ENCODE results near the gene CCL28. TPM values are rescaled to one million over a fixed set of nuclear protein-coding genes. Genes with fewer than 3 reads are reported as not detected.
A peak's percentile ranks its signal among the peaks of the same experiment; 100 is the strongest.

The CCL28 gene
- total RNA-seq, 1 experiment from 2014 or later: 8.5 TPM

DNA sequence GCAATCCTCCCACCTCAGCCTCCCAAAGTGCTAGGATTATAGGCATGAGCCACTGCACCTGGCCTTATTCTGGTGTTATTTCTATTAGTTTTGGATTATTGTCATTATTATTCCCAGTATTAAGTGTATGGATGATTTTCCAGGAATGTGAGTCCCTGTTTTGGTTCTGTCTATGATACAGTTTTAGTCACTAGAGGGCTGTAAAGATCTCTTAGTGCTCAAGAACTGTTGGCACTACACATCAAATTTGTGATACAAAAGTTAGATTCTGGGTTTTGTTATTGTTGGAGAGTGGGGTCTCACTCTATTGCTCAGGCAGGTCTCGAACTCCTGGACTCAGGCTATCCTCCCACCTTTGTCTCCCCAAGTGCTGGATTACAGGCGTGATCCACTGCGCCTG lies 12.1 kb downstream of the CCL28 start:
- Histone ChIP-seq H3K4me3 (ENCODE audit: low read length) (no peak overlapping the region), H3K9ac (ENCODE audit: low read length) (no peak overlapping the region), H3K4me1 (ENCODE audit: insufficient read depth, low read length) (peaks cover 15% of the 10 kb centered on the region), H3K9me3 (ENCODE audit: low read length) (no peaks in the 10 kb centered on the region), H2AFZ (ENCODE audit: low read length) (no peak overlapping the region), H3K79me2 (ENCODE audit: low read length) (0 out of 2 replicates have a peak, but pooled peaks cover 6% of the 10 kb centered on the region), H3K36me3 (ENCODE audit: low read depth, low read length) (no peaks in the 10 kb centered on the region), H3K27me3 (ENCODE audit: low read length) (no peaks in the 10 kb centered on the region), H3K9me2 (replicated peaks; ENCODE audit: low read length) (no peaks in the 10 kb centered on the region), H3K27ac (ENCODE audit: low read length) (no peak overlapping the region), H3K4me2 (ENCODE audit: low read length) (no peak overlapping the region), H4K20me1 (ENCODE audit: low read length) (no peaks in the 10 kb centered on the region), H3F3A (ENCODE audit: low read length, unreplicated experiment) (no peaks in the 10 kb centered on the region)
- ATAC-seq: peak; percentile 25; the same call in 1 of the 2 replicates
- TF ChIP-seq, protein P1, sequence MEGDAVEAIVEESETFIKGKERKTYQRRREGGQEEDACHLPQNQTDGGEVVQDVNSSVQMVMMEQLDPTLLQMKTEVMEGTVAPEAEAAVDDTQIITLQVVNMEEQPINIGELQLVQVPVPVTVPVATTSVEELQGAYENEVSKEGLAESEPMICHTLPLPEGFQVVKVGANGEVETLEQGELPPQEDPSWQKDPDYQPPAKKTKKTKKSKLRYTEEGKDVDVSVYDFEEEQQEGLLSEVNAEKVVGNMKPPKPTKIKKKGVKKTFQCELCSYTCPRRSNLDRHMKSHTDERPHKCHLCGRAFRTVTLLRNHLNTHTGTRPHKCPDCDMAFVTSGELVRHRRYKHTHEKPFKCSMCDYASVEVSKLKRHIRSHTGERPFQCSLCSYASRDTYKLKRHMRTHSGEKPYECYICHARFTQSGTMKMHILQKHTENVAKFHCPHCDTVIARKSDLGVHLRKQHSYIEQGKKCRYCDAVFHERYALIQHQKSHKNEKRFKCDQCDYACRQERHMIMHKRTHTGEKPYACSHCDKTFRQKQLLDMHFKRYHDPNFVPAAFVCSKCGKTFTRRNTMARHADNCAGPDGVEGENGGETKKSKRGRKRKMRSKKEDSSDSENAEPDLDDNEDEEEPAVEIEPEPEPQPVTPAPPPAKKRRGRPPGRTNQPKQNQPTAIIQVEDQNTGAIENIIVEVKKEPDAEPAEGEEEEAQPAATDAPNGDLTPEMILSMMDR (conservative IDR thresholded peaks at IDR 0.05; ENCODE audit: low read depth, low read length): peak; percentile 71
- TF ChIP-seq EZH2phosphoT487 (IDR thresholded peaks at IDR 0.05; ENCODE audit: borderline replicate concordance, low read length): no peak
- peak; percentile 40 for DNase-seq
- ChIA-PET CTCF (interaction anchor here (1.0 kb wide), 1 partner anchor 84 kb away, joined by 3 read pairs; no protein-coding TSS in a partner anchor), POLR2A (ENCODE audit: unreplicated experiment) (no interaction called here)
- no TSS peak for BruUV-seq (replicated peaks)
- intact Hi-C loops (cut with micrococcal nuclease): loop anchor here (1.0 kb wide), 1 partner anchor 84 kb away; no protein-coding TSS in a partner anchor

DNA sequence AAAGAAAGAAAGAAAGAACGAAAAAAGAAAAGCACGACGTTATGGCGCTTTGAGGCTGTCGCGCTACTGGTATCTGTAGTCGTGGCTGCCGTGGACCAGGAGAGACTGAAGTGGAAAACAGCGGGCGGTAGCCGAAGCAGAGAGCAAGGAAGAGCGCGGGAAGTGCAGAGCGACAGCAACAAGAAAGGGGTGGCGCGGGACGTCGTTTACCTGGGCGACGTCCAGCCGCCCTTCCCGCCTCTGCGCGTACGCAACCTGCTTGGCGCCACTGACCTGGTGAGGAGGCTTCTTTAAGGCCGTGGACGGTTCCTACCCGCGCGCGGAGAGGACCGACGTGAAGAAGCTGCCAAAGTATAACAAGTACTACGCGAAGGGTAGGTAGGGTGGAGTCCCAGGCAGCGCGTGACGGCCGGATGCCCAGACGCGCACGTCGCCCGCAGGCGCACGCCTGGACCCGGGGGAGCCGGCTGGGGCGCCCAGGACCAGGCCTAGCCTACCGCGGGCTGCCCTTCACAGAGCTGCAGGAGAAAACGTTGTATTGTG lies 15.4 kb downstream of the CCL28 start:
- Histone ChIP-seq H3F3A (ENCODE audit: low read length, unreplicated experiment) (no peaks in the 10 kb centered on the region), H3K27me3 (ENCODE audit: low read length) (no peaks in the 10 kb centered on the region), H2AFZ (ENCODE audit: low read length) (peak overlapping the region; percentile 93), H3K4me2 (ENCODE audit: low read length) (peak overlapping the region; percentile 86), H3K9me3 (ENCODE audit: low read length) (no peaks in the 10 kb centered on the region), H3K4me1 (ENCODE audit: insufficient read depth, low read length) (peaks cover 15% of the 10 kb centered on the region), H3K9me2 (replicated peaks; ENCODE audit: low read length) (no peaks in the 10 kb centered on the region), H4K20me1 (ENCODE audit: low read length) (no peaks in the 10 kb centered on the region), H3K36me3 (ENCODE audit: low read depth, low read length) (no peaks in the 10 kb centered on the region), H3K4me3 (ENCODE audit: low read length) (peak overlapping the region; percentile 71), H3K9ac (ENCODE audit: low read length) (peak overlapping the region; percentile 75), H3K79me2 (ENCODE audit: low read length) (0 out of 2 replicates have a peak, but pooled peaks cover 6% of the 10 kb centered on the region), H3K27ac (ENCODE audit: low read length) (peak overlapping the region; percentile 31)
- POLR2A ChIA-PET (ENCODE audit: unreplicated experiment): no interaction called here
- peak; percentile 78 for DNase-seq
- CTCF ChIA-PET: interaction anchor here (0.6 kb wide), 1 partner anchor 87 kb away, joined by 4 read pairs; the partner anchor contains the start of gene TMEM267
- intact Hi-C loops (cut with micrococcal nuclease): loop anchor here (1.0 to 10.0 kb wide), 2 partner anchors 118 to 352 kb away; partner anchors contain the start of genes ANXA2R and C5orf34
- TF ChIP-seq, protein P1 (conservative IDR thresholded peaks at IDR 0.05; ENCODE audit: low read depth, low read length): no peak
- TF ChIP-seq EZH2phosphoT487 (IDR thresholded peaks at IDR 0.05; ENCODE audit: borderline replicate concordance, low read length): no peak
- no peak for TF ChIP-seq EZH2 (IDR thresholded peaks at IDR 0.05; ENCODE audit: low read length, unreplicated experiment)
- no TSS peak for BruUV-seq (replicated peaks)
- ATAC-seq: peak; percentile 93

DNA sequence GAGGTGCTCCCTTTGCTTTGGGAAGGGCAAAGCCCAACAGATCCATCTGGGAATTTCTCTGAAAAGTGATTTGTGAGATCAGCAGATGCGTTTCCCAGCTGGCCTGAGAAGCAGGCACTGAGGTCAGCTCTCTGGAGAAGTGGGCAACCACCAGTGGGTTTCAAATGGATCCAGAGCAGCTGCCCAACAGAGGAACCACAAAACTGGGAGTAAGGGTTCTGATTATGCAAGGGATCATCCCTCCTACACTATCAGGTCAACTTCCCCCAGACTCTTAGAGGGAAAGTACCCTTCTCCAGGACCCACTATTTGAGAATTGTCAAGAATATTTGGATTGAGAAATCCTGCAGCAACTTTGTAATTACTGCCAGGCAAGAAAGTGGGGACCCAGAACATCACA lies 21.7 kb downstream of the CCL28 start:
- H3K9me3 ChIP-seq (ENCODE audit: low read length): no peaks in the 10 kb centered on the region
- no peak for DNase-seq
- no peaks in the 10 kb centered on the region for H4K20me1 ChIP-seq (ENCODE audit: low read length)
- TF ChIP-seq, protein P1 (conservative IDR thresholded peaks at IDR 0.05; ENCODE audit: low read depth, low read length): no peak
- no peak for TF ChIP-seq EZH2phosphoT487 (IDR thresholded peaks at IDR 0.05; ENCODE audit: borderline replicate concordance, low read length)
- TF ChIP-seq EZH2 (IDR thresholded peaks at IDR 0.05; ENCODE audit: low read length, unreplicated experiment): no peak
- H3K9ac ChIP-seq (ENCODE audit: low read length): no peak overlapping the region
- no TSS peak for BruUV-seq (replicated peaks)
- no peaks in the 10 kb centered on the region for H3F3A ChIP-seq (ENCODE audit: low read length, unreplicated experiment)
- peaks cover 14% of the 10 kb centered on the region for H3K4me1 ChIP-seq (ENCODE audit: insufficient read depth, low read length)
- no peak for ATAC-seq
- H3K9me2 ChIP-seq (replicated peaks; ENCODE audit: low read length): no peaks in the 10 kb centered on the region
- no peak overlapping the region for H3K4me3 ChIP-seq (ENCODE audit: low read length)
- H3K36me3 ChIP-seq (ENCODE audit: low read depth, low read length): 0 out of 2 replicates have a peak, but pooled peaks cover 5% of the 10 kb centered on the region
- ChIA-PET POLR2A (ENCODE audit: unreplicated experiment) (no interaction called here), CTCF (interaction anchor here (0.5 to 1.4 kb wide), 8 partner anchors 75 to 270 kb away, joined by 3 to 8 read pairs (median 4); partner anchors contain the start of genes TMEM267 and ZNF131)
- no peak overlapping the region for H3K27ac ChIP-seq (ENCODE audit: low read length)
- H3K27me3 ChIP-seq (ENCODE audit: low read length): no peaks in the 10 kb centered on the region
- intact Hi-C loops (cut with micrococcal nuclease): loop anchor here (10.0 kb wide), 1 partner anchor 346 kb away; the partner anchor contains the start of gene ANXA2R
- H2AFZ ChIP-seq (ENCODE audit: low read length): no peak overlapping the region
- H3K79me2 ChIP-seq (ENCODE audit: low read length): no peaks in the 10 kb centered on the region
- H3K4me2 ChIP-seq (ENCODE audit: low read length): no peak overlapping the region

All from PC-3 (cell line).